Ovary (tissue), 9 donors: Measurements from ENCODE around the gene HRG. TPM values are rescaled to one million over a fixed set of nuclear protein-coding genes. Genes with fewer than 3 reads are reported as not detected.

ENCODE experiments used
- DNase-seq, 5 donors: peaks; one replicate each; pipeline ENCODE4 v3.0.0-alpha.2; 2019 to 2020
- H3K27ac ChIP-seq, 2 donors: fragments of 200-600 bp; one replicate each; pipeline versions ENCODE4 v1.5.1 to v1.8.0; 2019 to 2022
- H3K27me3 ChIP-seq: fragments of 200-600 bp; one replicate; pipeline ENCODE4 v1.8.0; 2022
- H3K36me3 ChIP-seq: fragments of 200-600 bp; sonication (generic); one replicate; pipeline ENCODE4 v1.5.1; 2019
- H3K4me1 ChIP-seq: one replicate; pipeline ENCODE4 v1.8.1; 2013; ENCODE audit warnings: mild to moderate bottlenecking, moderate library complexity; ENCODE audit not compliant: insufficient read depth
- H3K4me3 ChIP-seq: fragments of 200-600 bp; sonication (generic); one replicate; pipeline ENCODE4 v1.5.1; 2017
- H3K9me3 ChIP-seq, 2 donors: fragments of 200-600 bp in 1 of 2; sonication (generic) in 1 of 2; one replicate each; pipeline versions ENCODE4 v1.5.1 to v1.8.1; 2013 to 2019; ENCODE audit warnings: mild to moderate bottlenecking in 1 of 2, moderate library complexity in 1 of 2
- CTCF ChIP-seq, 3 donors: fragments of 450-650 bp in 2 of 3; fragments of 200-600 bp in 1 of 3; IDR thresholded peaks; one replicate each; pipeline versions ENCODE4 v1.5.1 to v1.8.0; 2016 to 2022; ENCODE audit warnings: antibody characterized with exemption in 3 of 3, mild to moderate bottlenecking in 1 of 3
- EP300 ChIP-seq: sonication (generic); formaldehyde crosslinking; IDR thresholded peaks from one replicate; pipeline ENCODE4 v1.6.1; 2017; ENCODE audit warnings: antibody characterized with exemption
- POLR2A ChIP-seq: fragments of 450-650 bp; IDR thresholded peaks from one replicate; pipeline ENCODE4 v1.6.1; 2017; ENCODE audit warnings: antibody characterized with exemption, mild to moderate bottlenecking, moderate library complexity
- WGBS, 3 donors: extraction: QIAGEN DNeasy Blood & Tissue Kit in 1 of 3; methylation state at CpG; one replicate each; pipeline versions ENCODE4 v1.1.5 to v1.1.7; 2013 to 2017; 5-methylcytosine and 5-hydroxymethylcytosine counted together
- intact Hi-C, 4 donors: fragments of 100-400 bp; cut with DNase I; formaldehyde crosslinking; loops; one replicate each; pipeline versions ENCODE4 v1.11.0 to v1.15.1; 2022 to 2023
- polyA plus RNA-seq, 2 donors: library from polyadenylated mRNA; stranded (reverse); fragments of 200-250 nt in 1 of 2; fragments of 350-450 nt in 1 of 2; fragmentation: Illumina TruSeq in 1 of 2; extraction: RNeasy Lipid Tissue Mini Kit (QIAGEN cat#74804) in 1 of 2; gene quantifications; one replicate each; pipeline ENCODE4 v1.2.3, GENCODE V29; 2013 to 2014
- total RNA-seq, 7 donors: library from RNA; depleted of rRNA in 2 of 7; stranded (reverse); fragments of >200 nt in 2 of 7; fragmentation: NEBNext Ultra II Directional in 3 of 7; extraction: Animal tissue kit (Norgen Biotek cat#: 25700) in 3 of 7; gene quantifications; one replicate each; pipeline versions ENCODE4 v1.1.0 to v1.2.4, GENCODE V29; 2016 to 2023
- donor health status: DM: no; HTN: no; CAD: no; lungs with moderate emphysema.
- donor health status: DM: no; HTN: no; CAD: no.
- donor health status: Bipolar disorder and iron deficiency.
- donor health status: DM: yes; HTN: yes; CAD: no.
- donor health status: DM: no; HTN: no; CAD: no.
- donor health status: DM: yes; HTN: yes; CAD: no.

HRG gene
- total and polyA plus RNA-seq, 9 donors, result 0.13 TPM; not detected in 8

DNA sequence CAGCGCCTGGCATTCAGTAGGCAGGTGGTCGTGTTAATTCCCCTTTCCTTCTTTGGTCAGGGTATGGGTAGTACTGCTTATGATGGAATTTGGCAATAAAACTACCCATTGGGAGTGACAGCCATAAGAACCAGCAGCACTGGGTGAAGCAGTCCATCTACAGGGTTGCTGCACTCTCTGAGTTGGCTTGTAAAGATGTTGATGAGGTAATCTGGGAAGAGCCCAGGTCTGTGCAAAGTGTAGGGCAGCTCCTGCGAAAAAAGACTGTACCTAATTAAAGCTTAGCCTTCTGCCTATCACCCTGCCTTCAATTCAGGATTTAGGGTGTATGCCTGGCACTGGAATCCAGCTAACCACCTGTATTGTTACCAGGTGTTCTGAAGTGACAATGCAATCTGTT lies 30.3 kb upstream of the HRG start:
- WGBS, 3 donors, result 81 to 85% (median 85%) methylated on average over 3 of the region's 3 CpGs
- H3K4me3 ChIP-seq, result no peak overlapping the region
- no peaks in the 10 kb centered on the region for H3K9me3 ChIP-seq
- intact Hi-C loops, result no loop called here
- no peak overlapping the region for H3K27ac ChIP-seq
- no peaks in the 10 kb centered on the region for H3K27me3 ChIP-seq
- no peaks in the 10 kb centered on the region for H3K36me3 ChIP-seq
- H3K4me1 ChIP-seq, result no peaks in the 10 kb centered on the region
- no peak for DNase-seq
- TF ChIP-seq POLR2A (no peak), EP300 (no peak), CTCF (IDR thresholded peaks at IDR 0.05) (no peak)

DNA sequence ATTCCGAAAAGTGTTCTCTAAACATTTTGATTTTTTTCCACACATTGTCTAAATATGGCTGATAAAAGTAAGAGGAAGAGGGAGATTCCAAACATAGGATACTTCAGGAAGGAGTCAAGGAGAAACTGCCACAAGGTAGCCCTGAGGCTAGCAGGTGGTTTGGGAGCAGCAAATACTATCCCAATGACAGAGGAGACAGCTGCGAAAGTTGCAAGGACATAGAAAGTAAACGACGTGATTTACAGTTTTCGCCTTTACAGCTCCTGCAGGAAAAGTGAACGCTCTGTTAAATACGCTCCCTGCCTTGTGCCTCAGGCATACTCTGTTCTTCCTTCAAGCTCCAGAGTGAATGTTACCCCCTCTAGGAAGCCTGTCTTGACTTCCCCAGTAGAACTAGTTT lies 29.3 kb upstream of the HRG start:
- Histone ChIP-seq H3K27me3 (no peaks in the 10 kb centered on the region), H3K36me3 (no peaks in the 10 kb centered on the region), H3K9me3 (no peaks in the 10 kb centered on the region), H3K4me3 (no peak overlapping the region), H3K4me1 (no peaks in the 10 kb centered on the region), H3K27ac (no peak overlapping the region)
- whole genome bisulfite sequencing, 3 donors, result 35 to 50% (median 45%) methylated on average over 7 of the region's 7 CpGs
- no peak for DNase-seq
- TF ChIP-seq CTCF (IDR thresholded peaks at IDR 0.05), result no peak
- TF ChIP-seq POLR2A, result no peak
- TF ChIP-seq EP300, result no peak
- intact Hi-C loops, result no loop called here

GRCh38 chr3:186637686-186638085 lies 28.1 kb upstream of the HRG start:
- WGBS, 3 donors, result 54 to 70% (median 64%) methylated on average over 3 of the region's 3 CpGs
- H3K36me3 ChIP-seq, result no peaks in the 10 kb centered on the region
- intact Hi-C loops, result no loop called here

GRCh38 chr3:186638259-186638658 lies 27.6 kb upstream of the HRG start:
- no peak for DNase-seq
- H3K4me3 ChIP-seq, result no peak overlapping the region
- no peaks in the 10 kb centered on the region for H3K4me1 ChIP-seq
- no peak for TF ChIP-seq EP300
- TF ChIP-seq POLR2A, result no peak
- no peak for TF ChIP-seq CTCF (IDR thresholded peaks at IDR 0.05)
- H3K9me3 ChIP-seq, result no peaks in the 10 kb centered on the region
- no peak overlapping the region for H3K27ac ChIP-seq
- H3K27me3 ChIP-seq, result no peaks in the 10 kb centered on the region
- WGBS, 3 donors, result 77 to 83% (median 80%) methylated on average over 2 of the region's 2 CpGs
- intact Hi-C loops, result no loop called here
- H3K36me3 ChIP-seq, result no peaks in the 10 kb centered on the region

More at GRCh38 chr3:186637686-186638085, 28.1 kb upstream of the HRG start:
- no peak for TF ChIP-seq EP300
- no peak for TF ChIP-seq CTCF (IDR thresholded peaks at IDR 0.05)
- no peak for TF ChIP-seq POLR2A
- Histone ChIP-seq H3K27ac (no peak overlapping the region), H3K4me1 (no peaks in the 10 kb centered on the region), H3K4me3 (no peak overlapping the region), H3K27me3 (no peaks in the 10 kb centered on the region), H3K9me3 (no peaks in the 10 kb centered on the region)
- no peak for DNase-seq
